ENCODE measurements around the gene CCDC154.

DNA sequence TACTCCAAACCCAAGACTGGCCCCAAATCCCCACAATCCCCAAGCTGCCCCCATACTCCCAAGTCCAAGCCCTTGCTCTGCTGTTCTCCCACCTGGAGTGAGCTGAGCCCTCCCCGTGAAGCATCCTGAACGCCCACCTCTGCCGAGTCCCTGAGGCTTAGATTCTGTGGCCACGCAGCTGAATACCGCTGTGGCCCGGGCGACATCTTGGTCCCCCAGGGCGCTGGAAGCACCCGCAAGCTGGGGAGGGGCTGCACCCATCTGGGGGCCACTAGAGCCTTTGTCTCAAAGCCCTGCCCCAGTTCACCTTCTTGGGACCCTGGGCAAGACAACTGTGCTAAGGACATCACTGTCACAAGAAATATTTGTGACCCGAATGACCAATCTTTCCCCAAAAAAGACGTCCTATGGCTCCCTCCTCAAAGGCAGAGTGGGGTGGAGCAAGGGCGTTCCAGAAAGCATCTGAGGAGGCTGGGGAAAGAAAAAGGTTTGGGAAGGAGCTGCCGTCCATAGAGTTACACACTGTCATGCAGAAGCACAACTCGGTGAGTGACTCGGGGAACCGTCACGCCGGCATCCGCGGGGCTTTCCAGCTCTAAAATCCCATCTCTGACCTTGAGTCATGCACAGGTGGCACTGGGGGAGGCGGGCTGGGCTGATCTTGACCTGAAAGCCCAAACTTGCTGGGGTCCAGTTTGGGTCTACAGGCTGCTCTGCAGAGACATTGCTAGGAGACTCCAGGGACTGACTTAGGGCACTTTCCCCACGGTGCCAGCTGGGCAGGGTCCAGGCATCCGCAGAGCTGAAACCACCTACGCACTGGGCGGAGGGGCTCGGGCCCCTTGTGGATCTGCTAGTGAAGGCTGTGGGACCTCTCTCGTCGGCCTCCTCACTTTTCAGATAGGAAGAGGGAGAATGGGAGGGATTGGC lies 37.8 kb upstream of the CCDC154 start:
- TF ChIP-seq, protein P1, sequence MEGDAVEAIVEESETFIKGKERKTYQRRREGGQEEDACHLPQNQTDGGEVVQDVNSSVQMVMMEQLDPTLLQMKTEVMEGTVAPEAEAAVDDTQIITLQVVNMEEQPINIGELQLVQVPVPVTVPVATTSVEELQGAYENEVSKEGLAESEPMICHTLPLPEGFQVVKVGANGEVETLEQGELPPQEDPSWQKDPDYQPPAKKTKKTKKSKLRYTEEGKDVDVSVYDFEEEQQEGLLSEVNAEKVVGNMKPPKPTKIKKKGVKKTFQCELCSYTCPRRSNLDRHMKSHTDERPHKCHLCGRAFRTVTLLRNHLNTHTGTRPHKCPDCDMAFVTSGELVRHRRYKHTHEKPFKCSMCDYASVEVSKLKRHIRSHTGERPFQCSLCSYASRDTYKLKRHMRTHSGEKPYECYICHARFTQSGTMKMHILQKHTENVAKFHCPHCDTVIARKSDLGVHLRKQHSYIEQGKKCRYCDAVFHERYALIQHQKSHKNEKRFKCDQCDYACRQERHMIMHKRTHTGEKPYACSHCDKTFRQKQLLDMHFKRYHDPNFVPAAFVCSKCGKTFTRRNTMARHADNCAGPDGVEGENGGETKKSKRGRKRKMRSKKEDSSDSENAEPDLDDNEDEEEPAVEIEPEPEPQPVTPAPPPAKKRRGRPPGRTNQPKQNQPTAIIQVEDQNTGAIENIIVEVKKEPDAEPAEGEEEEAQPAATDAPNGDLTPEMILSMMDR (IDR thresholded peaks at IDR 0.05; ENCODE audit: insufficient read depth, low read depth, low read length): no peak
- TF ChIP-seq EZH2 (IDR thresholded peaks at IDR 0.05; ENCODE audit: insufficient read depth, low read length): no peak
